Activated T-helper 1 cell treated with anti-CD3 and anti-CD28 coated beads, Interleukin-12 subunit alpha, Interleukin-12 subunit beta, Interleukin-2, Interleukin-4 antibody, amounts not matched to agents 30 ng/mL and 10 ng/mL and 1 ng/mL, durations not matched to agents 14 hours and 24 hours and 36 hours (primary cell): ENCODE results near the gene METTL23. TPM values are rescaled to one million over a fixed set of nuclear protein-coding genes. Genes with fewer than 3 reads are reported as not detected.
"Not testable (repeated sequence)": the region's sequence is repeated elsewhere in the genome, so short reads cannot be mapped to it uniquely, and the experiment has no call there.

Source experiments
- DNase-seq: peaks from one replicate; pipeline ENCODE4 v3.0.0; 2021; ENCODE audit warnings: low spot score
- H3K27ac Mint-ChIP-seq: one replicate; pipeline ENCODE4 v1.8.0; 2021; ENCODE audit warnings: mild to moderate bottlenecking, mixed read lengths
- H3K27me3 Mint-ChIP-seq: one replicate; pipeline ENCODE4 v1.8.0; 2022; ENCODE audit warnings: mild to moderate bottlenecking, moderate library complexity, mixed read lengths; ENCODE audit not compliant: insufficient read depth
- H3K36me3 Mint-ChIP-seq: one replicate; pipeline ENCODE4 v1.8.0; 2021; ENCODE audit warnings: low read depth, mixed read lengths
- H3K4me1 Mint-ChIP-seq: one replicate; pipeline ENCODE4 v1.8.0; 2021; ENCODE audit warnings: low read depth, mixed read lengths
- H3K4me3 Mint-ChIP-seq: one replicate; pipeline ENCODE4 v1.8.0; 2021; ENCODE audit warnings: mild to moderate bottlenecking, moderate library complexity, mixed read lengths
- H3K9me3 Mint-ChIP-seq: one replicate; pipeline ENCODE4 v1.8.0; 2021; ENCODE audit warnings: mixed read lengths
- intact Hi-C: fragments of 100-400 bp; cut with micrococcal nuclease; formaldehyde crosslinking; loops from one replicate; pipeline ENCODE4 v1.15.1; 2024
- total RNA-seq: library from RNA; stranded (reverse); gene quantifications from 2 replicates; pipeline ENCODE4 v1.2.3, GENCODE V29; 2022

METTL23 gene
- total RNA-seq, 1 donor from 2014 or later = 38.2 TPM

GRCh38 chr17:76686538-76687297 is 39.9 kb upstream of the METTL23 start:
- Mint-ChIP-seq H3K4me3 (no peak overlapping the region), H3K27ac (no peak overlapping the region), H3K9me3 (no peaks in the 10 kb centered on the region), H3K4me1 (no peaks in the 10 kb centered on the region), H3K27me3 (peaks cover 14% of the 10 kb centered on the region), H3K36me3 (no peaks in the 10 kb centered on the region)
- DNase-seq = no peak
- intact Hi-C loops = no loop called here

DNA sequence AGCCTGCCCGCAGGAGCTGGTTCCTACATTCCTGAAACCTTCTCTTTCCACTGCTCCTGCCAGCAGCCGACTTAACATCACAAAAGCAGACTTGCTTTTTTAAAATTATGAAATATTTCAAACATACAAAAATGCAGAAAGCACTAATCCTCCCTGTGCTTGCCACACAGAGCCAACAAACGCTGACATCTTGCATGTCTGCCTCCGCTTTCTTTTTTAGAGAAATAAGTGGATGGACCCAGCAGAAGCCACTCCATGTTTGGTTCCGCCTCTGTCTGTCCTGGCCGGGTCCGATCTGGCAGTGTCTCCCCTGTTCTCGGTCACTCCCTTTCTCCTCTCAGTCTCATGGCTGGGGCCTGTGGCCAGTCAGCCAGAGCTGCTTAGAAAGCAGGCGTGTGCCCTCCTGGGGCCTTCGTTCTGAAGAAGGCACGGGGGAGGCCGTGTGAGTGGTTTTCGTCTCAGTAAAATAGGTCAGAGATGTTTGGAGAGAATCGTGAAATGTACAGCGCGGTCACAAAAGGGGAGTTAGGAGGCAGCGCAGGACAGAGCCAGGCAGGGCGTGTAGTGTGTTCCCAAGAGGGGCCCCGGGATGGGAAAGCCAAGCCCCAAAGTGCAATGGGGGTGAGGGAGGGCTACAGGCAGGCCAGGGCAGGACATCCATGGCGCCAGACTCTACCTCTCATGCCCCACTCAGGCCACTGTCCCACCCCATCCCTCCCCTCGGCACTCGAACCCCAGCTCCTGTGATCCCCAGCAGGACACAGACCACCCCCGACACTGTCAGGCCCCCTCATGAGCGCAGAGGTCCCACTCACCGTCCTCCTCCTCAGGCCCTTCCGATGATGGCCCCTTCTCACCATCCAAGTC is 39.1 kb upstream of the METTL23 start:
- Mint-ChIP-seq H3K9me3 (no peaks in the 10 kb centered on the region), H3K27ac (no peak overlapping the region), H3K27me3 (peaks cover 10% of the 10 kb centered on the region), H3K36me3 (no peaks in the 10 kb centered on the region), H3K4me3 (no peak overlapping the region), H3K4me1 (no peaks in the 10 kb centered on the region)
- intact Hi-C loops = no loop called here
- DNase-seq = no peak

GRCh38 chr17:76688165-76688622 is 38.4 kb upstream of the METTL23 start:
- DNase-seq = no peak
- H3K4me3 Mint-ChIP-seq = no peak overlapping the region
- H3K4me1 Mint-ChIP-seq = no peaks in the 10 kb centered on the region
- H3K36me3 Mint-ChIP-seq = no peaks in the 10 kb centered on the region
- peaks cover 10% of the 10 kb centered on the region for H3K27me3 Mint-ChIP-seq
- intact Hi-C loops = no loop called here
- no peaks in the 10 kb centered on the region for H3K9me3 Mint-ChIP-seq
- H3K27ac Mint-ChIP-seq = no peak overlapping the region

DNA sequence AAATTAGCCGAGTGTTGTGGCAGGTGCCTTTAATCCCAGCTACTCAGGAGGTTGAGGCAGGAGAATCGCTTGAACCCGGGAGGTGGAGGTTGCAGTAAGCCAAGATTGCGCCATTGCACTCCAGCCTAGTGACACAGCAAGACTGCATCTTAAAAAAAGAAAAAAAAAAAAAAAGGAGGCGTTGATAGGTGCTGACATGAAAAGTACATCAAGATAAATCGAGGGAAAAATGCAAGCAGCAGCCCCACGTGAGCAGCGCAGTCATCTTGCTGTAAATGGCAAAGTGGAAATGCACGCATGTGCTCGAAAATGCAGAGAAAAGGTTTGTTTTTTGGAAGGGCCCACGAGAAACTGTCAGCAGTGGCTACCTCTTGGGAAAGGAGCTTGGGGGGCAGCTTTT is 36.8 kb upstream of the METTL23 start:
- H3K4me1 Mint-ChIP-seq = no peaks in the 10 kb centered on the region
- no peak for DNase-seq
- H3K4me3 Mint-ChIP-seq = no peak overlapping the region
- no peaks in the 10 kb centered on the region for H3K9me3 Mint-ChIP-seq
- H3K27me3 Mint-ChIP-seq = peaks cover 8% of the 10 kb centered on the region
- H3K27ac Mint-ChIP-seq = no peak overlapping the region
- intact Hi-C loops = no loop called here
- no peaks in the 10 kb centered on the region for H3K36me3 Mint-ChIP-seq

GRCh38 chr17:76690596-76691280 is 35.9 kb upstream of the METTL23 start:
- Mint-ChIP-seq H3K27me3 (peaks cover 10% of the 10 kb centered on the region), H3K36me3 (no peaks in the 10 kb centered on the region), H3K9me3 (no peaks in the 10 kb centered on the region), H3K27ac (no peak overlapping the region), H3K4me1 (peaks cover 5% of the 10 kb centered on the region), H3K4me3 (no peak overlapping the region)
- intact Hi-C loops = no loop called here
- no peak for DNase-seq

DNA sequence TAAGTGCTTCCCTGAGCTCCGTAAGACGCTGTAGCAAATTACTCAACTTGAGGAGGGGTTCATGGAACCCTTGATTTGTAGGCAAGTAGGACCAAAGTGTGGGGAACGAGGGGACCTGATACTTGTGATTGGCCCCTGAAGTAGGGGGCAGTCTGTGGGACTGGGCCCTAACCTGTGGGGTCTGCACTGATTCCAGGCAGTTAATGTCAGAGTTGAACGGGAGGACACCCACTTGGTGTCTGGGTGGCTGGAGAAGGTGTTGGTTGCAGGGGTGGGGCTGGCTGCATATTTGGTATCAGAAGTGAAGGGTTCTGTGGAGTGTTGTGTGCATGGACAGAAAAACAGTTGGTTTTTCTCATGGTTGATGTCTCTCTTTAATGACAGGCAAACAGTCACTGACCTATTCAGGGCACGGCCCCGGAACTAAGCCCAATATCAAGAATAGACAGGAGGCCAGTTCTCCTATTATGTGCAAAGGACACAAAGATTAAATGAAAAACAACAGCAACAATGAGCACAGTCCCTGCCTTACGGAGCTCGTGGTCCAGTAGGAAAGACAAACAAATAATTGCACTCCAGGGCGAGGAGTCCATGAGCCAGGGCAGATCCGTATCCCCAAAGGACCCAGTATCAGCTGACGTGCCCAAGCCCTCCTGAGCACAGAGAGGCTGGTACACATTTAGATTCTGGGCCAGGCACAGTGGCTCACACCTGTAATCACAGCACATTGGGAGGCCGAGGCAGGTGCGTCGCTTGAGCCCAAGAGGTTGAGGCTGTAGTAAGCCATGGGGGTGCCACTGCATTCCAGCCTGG is 35.1 kb upstream of the METTL23 start:
- intact Hi-C loops = no loop called here
- Mint-ChIP-seq H3K4me1 (peaks cover 6% of the 10 kb centered on the region), H3K4me3 (no peak overlapping the region), H3K9me3 (no peaks in the 10 kb centered on the region), H3K27me3 (peaks cover 10% of the 10 kb centered on the region), H3K36me3 (no peaks in the 10 kb centered on the region), H3K27ac (no peak overlapping the region)
- DNase-seq = no peak

GRCh38 chr17:76695059-76695831 is 31.4 kb upstream of the METTL23 start:
- H3K27ac Mint-ChIP-seq = no peak overlapping the region
- DNase-seq = no peak
- H3K27me3 Mint-ChIP-seq = peaks cover 4% of the 10 kb centered on the region
- no peak overlapping the region for H3K4me3 Mint-ChIP-seq
- H3K36me3 Mint-ChIP-seq = no peaks in the 10 kb centered on the region
- no peaks in the 10 kb centered on the region for H3K9me3 Mint-ChIP-seq
- peaks cover 6% of the 10 kb centered on the region for H3K4me1 Mint-ChIP-seq
- intact Hi-C loops = no loop called here

DNA sequence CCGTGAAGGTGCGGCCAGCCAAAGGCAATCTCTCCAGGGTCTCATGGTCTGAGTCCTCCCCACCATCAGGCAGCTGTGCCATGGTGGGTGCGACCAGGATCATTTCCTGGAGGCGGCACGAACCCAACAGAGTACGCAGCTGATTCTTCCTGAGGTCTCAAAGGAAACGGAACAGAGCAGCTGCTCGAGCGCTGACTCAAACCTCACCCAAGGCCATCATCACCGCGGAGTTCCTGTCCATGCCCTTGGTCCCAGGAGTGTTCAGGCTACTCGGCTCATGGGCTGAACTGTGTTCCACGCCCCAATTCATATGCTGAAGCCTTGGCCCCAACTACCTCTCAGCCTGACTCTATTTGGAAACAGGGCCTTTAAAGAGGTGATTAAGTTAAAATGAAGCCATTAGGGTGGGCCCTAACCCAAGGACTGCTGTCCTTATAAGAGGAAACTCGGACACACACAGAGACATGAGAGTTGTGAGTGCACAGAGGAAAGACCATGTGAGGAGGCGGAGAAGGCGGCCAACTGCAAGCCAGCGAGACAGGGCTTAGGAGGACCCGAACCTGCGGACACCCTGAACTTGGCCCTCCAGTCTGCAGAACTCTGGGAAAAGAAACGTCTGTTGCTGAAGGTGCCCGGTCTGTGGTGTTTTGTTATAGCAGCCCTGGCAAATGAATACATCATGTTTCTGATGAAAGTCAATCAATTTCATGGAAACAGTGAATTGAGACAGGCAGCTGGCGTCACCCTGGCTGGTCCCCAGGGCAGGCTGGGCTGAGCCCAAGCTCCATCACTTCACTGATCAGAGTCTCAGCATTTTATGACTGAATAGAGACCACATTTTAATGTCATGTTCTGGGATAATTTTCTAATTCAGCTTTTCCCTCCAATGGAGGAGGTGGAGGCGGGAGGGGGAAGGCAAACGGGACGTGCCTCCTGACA is 29.6 kb upstream of the METTL23 start:
- Mint-ChIP-seq H3K36me3 (no peaks in the 10 kb centered on the region), H3K27me3 (peaks cover 7% of the 10 kb centered on the region), H3K4me1 (peaks cover 6% of the 10 kb centered on the region), H3K4me3 (no peak overlapping the region), H3K9me3 (no peaks in the 10 kb centered on the region), H3K27ac (no peak overlapping the region)
- intact Hi-C loops = no loop called here
- DNase-seq = no peak

DNA sequence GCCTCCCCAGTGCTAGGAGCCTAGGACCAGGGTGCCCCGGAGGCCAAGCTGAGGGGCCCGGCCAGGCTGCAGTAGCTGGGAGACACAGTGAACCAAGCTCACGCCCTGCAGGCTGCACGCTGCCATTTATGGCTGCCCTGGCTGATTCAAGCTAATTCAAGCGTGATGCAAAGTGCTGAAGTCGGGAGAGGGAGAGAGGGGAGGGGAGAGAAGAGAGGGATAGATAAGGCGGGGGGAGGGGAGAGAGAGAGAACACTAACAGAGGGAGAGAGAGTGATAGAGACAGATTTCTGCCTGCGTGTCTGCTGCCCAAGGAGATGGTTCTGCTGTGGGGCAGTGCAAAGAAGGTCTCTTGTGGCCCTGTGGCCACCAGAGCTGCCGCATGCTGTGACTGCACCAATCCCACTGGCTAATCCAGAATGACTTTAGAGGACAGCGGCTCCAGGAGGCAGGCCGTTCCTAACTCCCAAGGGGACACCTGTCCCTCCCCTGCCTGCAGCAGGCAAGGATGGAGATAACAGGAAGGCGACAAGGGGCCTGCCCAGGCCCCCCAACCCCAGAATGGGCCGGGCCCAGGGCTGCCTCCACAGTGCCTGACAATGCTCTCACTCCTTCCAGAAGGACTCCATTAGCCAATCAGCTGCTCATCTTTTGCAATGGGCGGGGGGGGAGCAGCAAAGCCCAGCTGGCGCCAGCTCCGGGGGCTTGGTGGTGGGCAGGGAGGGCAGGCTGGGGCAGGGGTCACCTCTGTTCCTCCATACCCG is 28.8 kb upstream of the METTL23 start:
- H3K27me3 Mint-ChIP-seq = peaks cover 7% of the 10 kb centered on the region
- no peaks in the 10 kb centered on the region for H3K9me3 Mint-ChIP-seq
- H3K4me1 Mint-ChIP-seq = peaks cover 6% of the 10 kb centered on the region
- no peak overlapping the region for H3K4me3 Mint-ChIP-seq
- no peak for DNase-seq
- intact Hi-C loops = no loop called here
- H3K27ac Mint-ChIP-seq = no peak overlapping the region
- H3K36me3 Mint-ChIP-seq = no peaks in the 10 kb centered on the region

- H3K9me3 Mint-ChIP-seq, H3K4me3 Mint-ChIP-seq, intact Hi-C loops, H3K4me1 Mint-ChIP-seq, DNase-seq, H3K36me3 Mint-ChIP-seq, H3K27ac Mint-ChIP-seq, H3K27me3 Mint-ChIP-seq: not testable (repeated sequence)
These were observed 28.1 kb upstream of the METTL23 start for GRCh38 chr17:76698466-76698977.
